ENCODE measurements around the gene FBXW5.

GRCh38 chr9:136925414-136926153 lies 19.0 kb downstream of the FBXW5 start:
- no peak for TF ChIP-seq CTCF (IDR thresholded peaks at IDR 0.05)
- TF ChIP-seq POLR2A (IDR thresholded peaks at IDR 0.05) = no peak
- TF ChIP-seq POLR2AphosphoS5 (IDR thresholded peaks at IDR 0.05) = no peak

Data from breast epithelium (tissue), 3 donors.